ENCODE measurements around the gene ARHGAP10. TPM values are rescaled to one million over a fixed set of nuclear protein-coding genes. Genes with fewer than 3 reads are reported as not detected.

ARHGAP10 gene
- total RNA-seq, 2 experiments from 2014 or later, result 6.5 to 6.6 TPM

GRCh38 chr4:148064451-148064850 lies 332.6 kb downstream of the ARHGAP10 start:
- H3K27ac Mint-ChIP-seq, result no peak overlapping the region

GRCh38 chr4:148065075-148065474 lies 333.2 kb downstream of the ARHGAP10 start:
- peaks cover 3% of the 10 kb centered on the region for H3K36me3 Mint-ChIP-seq
- no peak overlapping the region for H3K27ac Mint-ChIP-seq
- no peak for DNase-seq
- POLR2A ChIA-PET, result no interaction called here
- H3K4me1 Mint-ChIP-seq, result peaks cover 15% of the 10 kb centered on the region
- H3K27me3 Mint-ChIP-seq, result no peaks in the 10 kb centered on the region
- no peak overlapping the region for H3K4me3 Mint-ChIP-seq
- no peaks in the 10 kb centered on the region for H3K9me3 Mint-ChIP-seq
- no peak for ATAC-seq (ENCODE audit: low read depth)

More at GRCh38 chr4:148064451-148064850, 332.6 kb downstream of the ARHGAP10 start:
- H3K4me1 Mint-ChIP-seq, result peaks cover 19% of the 10 kb centered on the region
- POLR2A ChIA-PET, result no interaction called here
- H3K36me3 Mint-ChIP-seq, result peaks cover 5% of the 10 kb centered on the region
- H3K27me3 Mint-ChIP-seq, result no peaks in the 10 kb centered on the region
- H3K9me3 Mint-ChIP-seq, result no peaks in the 10 kb centered on the region
- no peak for ATAC-seq (ENCODE audit: low read depth)
- no peak for DNase-seq
- H3K4me3 Mint-ChIP-seq, result no peak overlapping the region

- POLR2A ChIA-PET, result interaction anchor here (1.2 kb wide), 1 partner anchor 13 kb away, joined by 3 read pairs; no protein-coding TSS in a partner anchor
- no peak overlapping the region for H3K27ac Mint-ChIP-seq
Observed at GRCh38 chr4:148067301-148067916, 335.5 kb downstream of the ARHGAP10 start.

GRCh38 chr4:148068065-148068911 lies 336.4 kb downstream of the ARHGAP10 start:
- Mint-ChIP-seq H3K27me3 (no peaks in the 10 kb centered on the region), H3K4me1 (peaks cover 2% of the 10 kb centered on the region), H3K4me3 (no peak overlapping the region), H3K36me3 (peaks cover 11% of the 10 kb centered on the region), H3K9me3 (no peaks in the 10 kb centered on the region), H3K27ac (no peak overlapping the region)
- DNase-seq (no peak), ATAC-seq (ENCODE audit: low read depth) (no peak)
- POLR2A ChIA-PET, result no interaction called here

More at GRCh38 chr4:148067301-148067916, 335.5 kb downstream of the ARHGAP10 start:
- Mint-ChIP-seq H3K36me3 (peaks cover 3% of the 10 kb centered on the region), H3K27me3 (no peaks in the 10 kb centered on the region), H3K4me1 (peaks cover 2% of the 10 kb centered on the region), H3K4me3 (no peak overlapping the region), H3K9me3 (no peaks in the 10 kb centered on the region)
- DNase-seq (no peak), ATAC-seq (ENCODE audit: low read depth) (no peak)

- no peak for ATAC-seq (ENCODE audit: low read depth)
- POLR2A ChIA-PET, result no interaction called here
- H3K36me3 Mint-ChIP-seq, result peaks cover 16% of the 10 kb centered on the region
- no peaks in the 10 kb centered on the region for H3K27me3 Mint-ChIP-seq
- no peak for DNase-seq
- H3K4me3 Mint-ChIP-seq, result no peak overlapping the region
- H3K9me3 Mint-ChIP-seq, result peaks cover 2% of the 10 kb centered on the region
- no peak overlapping the region for H3K27ac Mint-ChIP-seq
- H3K4me1 Mint-ChIP-seq, result peaks cover 2% of the 10 kb centered on the region
Observed at GRCh38 chr4:148069086-148069894, 337.4 kb downstream of the ARHGAP10 start.

GRCh38 chr4:148069895-148070178 lies 337.9 kb downstream of the ARHGAP10 start:
- Mint-ChIP-seq H3K4me1 (peaks cover 2% of the 10 kb centered on the region), H3K9me3 (peaks cover 5% of the 10 kb centered on the region), H3K27ac (no peak overlapping the region), H3K27me3 (no peaks in the 10 kb centered on the region), H3K4me3 (no peak overlapping the region), H3K36me3 (peaks cover 20% of the 10 kb centered on the region)
- POLR2A ChIA-PET, result no interaction called here
- ATAC-seq (ENCODE audit: low read depth) (no peak), DNase-seq (no peak)

- H3K4me3 Mint-ChIP-seq, result no peak overlapping the region
- H3K9me3 Mint-ChIP-seq, result peaks cover 13% of the 10 kb centered on the region
- peaks cover 29% of the 10 kb centered on the region for H3K36me3 Mint-ChIP-seq
- no peak overlapping the region for H3K27ac Mint-ChIP-seq
- ATAC-seq (ENCODE audit: low read depth) (no peak), DNase-seq (no peak)
- H3K4me1 Mint-ChIP-seq, result peaks cover 2% of the 10 kb centered on the region
- POLR2A ChIA-PET, result no interaction called here
- H3K27me3 Mint-ChIP-seq, result no peaks in the 10 kb centered on the region
Observed at GRCh38 chr4:148071009-148071408, 339.1 kb downstream of the ARHGAP10 start.

- POLR2A ChIA-PET, result no interaction called here
- Mint-ChIP-seq H3K27ac (no peak overlapping the region), H3K36me3 (peaks cover 38% of the 10 kb centered on the region)
Observed at GRCh38 chr4:148072789-148073188, 340.9 kb downstream of the ARHGAP10 start.

GRCh38 chr4:148073349-148073748 lies 341.5 kb downstream of the ARHGAP10 start:
- Mint-ChIP-seq H3K9me3 (peaks cover 19% of the 10 kb centered on the region), H3K27ac (no peak overlapping the region), H3K36me3 (peaks cover 42% of the 10 kb centered on the region), H3K4me3 (no peak overlapping the region), H3K4me1 (peaks cover 2% of the 10 kb centered on the region), H3K27me3 (no peaks in the 10 kb centered on the region)
- ATAC-seq (ENCODE audit: low read depth) (no peak), DNase-seq (no peak)
- POLR2A ChIA-PET, result no interaction called here

More at GRCh38 chr4:148072789-148073188, 340.9 kb downstream of the ARHGAP10 start:
- Mint-ChIP-seq H3K27me3 (no peaks in the 10 kb centered on the region), H3K4me1 (peaks cover 2% of the 10 kb centered on the region), H3K4me3 (no peak overlapping the region), H3K9me3 (peaks cover 19% of the 10 kb centered on the region)
- DNase-seq, result no peak
- ATAC-seq (ENCODE audit: low read depth), result no peak

- ATAC-seq (ENCODE audit: low read depth) (no peak), DNase-seq (no peak)
- Mint-ChIP-seq H3K9me3 (peaks cover 19% of the 10 kb centered on the region), H3K27me3 (no peaks in the 10 kb centered on the region), H3K4me1 (no peaks in the 10 kb centered on the region), H3K27ac (no peak overlapping the region), H3K4me3 (no peak overlapping the region), H3K36me3 (peaks cover 42% of the 10 kb centered on the region)
- POLR2A ChIA-PET, result no interaction called here
Observed at GRCh38 chr4:148074462-148074861, 342.6 kb downstream of the ARHGAP10 start.

- Mint-ChIP-seq H3K27me3 (no peaks in the 10 kb centered on the region), H3K36me3 (peaks cover 48% of the 10 kb centered on the region), H3K4me1 (no peaks in the 10 kb centered on the region), H3K27ac (no peak overlapping the region), H3K4me3 (no peak overlapping the region), H3K9me3 (peaks cover 19% of the 10 kb centered on the region)
- POLR2A ChIA-PET, result no interaction called here
- DNase-seq, result no peak
- no peak for ATAC-seq (ENCODE audit: low read depth)
Observed at GRCh38 chr4:148075438-148075837, 343.6 kb downstream of the ARHGAP10 start.

- POLR2A ChIA-PET, result no interaction called here
- H3K9me3 Mint-ChIP-seq, result peaks cover 24% of the 10 kb centered on the region
- ATAC-seq (ENCODE audit: low read depth) (no peak), DNase-seq (no peak)
- H3K36me3 Mint-ChIP-seq, result peaks cover 60% of the 10 kb centered on the region
- no peaks in the 10 kb centered on the region for H3K27me3 Mint-ChIP-seq
- H3K4me1 Mint-ChIP-seq, result no peaks in the 10 kb centered on the region
- no peak overlapping the region for H3K4me3 Mint-ChIP-seq
- no peak overlapping the region for H3K27ac Mint-ChIP-seq
Observed at GRCh38 chr4:148076964-148077363, 345.1 kb downstream of the ARHGAP10 start.

- H3K4me1 Mint-ChIP-seq, result no peaks in the 10 kb centered on the region
- POLR2A ChIA-PET, result no interaction called here
- no peaks in the 10 kb centered on the region for H3K27me3 Mint-ChIP-seq
- no peak for ATAC-seq (ENCODE audit: low read depth)
- H3K36me3 Mint-ChIP-seq, result peaks cover 59% of the 10 kb centered on the region
- H3K9me3 Mint-ChIP-seq, result peaks cover 24% of the 10 kb centered on the region
- no peak overlapping the region for H3K27ac Mint-ChIP-seq
- no peak overlapping the region for H3K4me3 Mint-ChIP-seq
- DNase-seq, result no peak
Observed at GRCh38 chr4:148077581-148077980, 345.7 kb downstream of the ARHGAP10 start.

Measured in activated naive CD8-positive, alpha-beta T cell treated with anti-CD3 and anti-CD28 coated beads, Interleukin-2, amount 10 ng/mL, durations not matched to agents 7 days and 5 days (primary cell).